ENCODE measurements around the gene PRL. TPM values are rescaled to one million over a fixed set of nuclear protein-coding genes. Genes with fewer than 3 reads are reported as not detected.

The PRL gene
- total RNA-seq, 2 donors from 2014 or later, result not detected

DNA sequence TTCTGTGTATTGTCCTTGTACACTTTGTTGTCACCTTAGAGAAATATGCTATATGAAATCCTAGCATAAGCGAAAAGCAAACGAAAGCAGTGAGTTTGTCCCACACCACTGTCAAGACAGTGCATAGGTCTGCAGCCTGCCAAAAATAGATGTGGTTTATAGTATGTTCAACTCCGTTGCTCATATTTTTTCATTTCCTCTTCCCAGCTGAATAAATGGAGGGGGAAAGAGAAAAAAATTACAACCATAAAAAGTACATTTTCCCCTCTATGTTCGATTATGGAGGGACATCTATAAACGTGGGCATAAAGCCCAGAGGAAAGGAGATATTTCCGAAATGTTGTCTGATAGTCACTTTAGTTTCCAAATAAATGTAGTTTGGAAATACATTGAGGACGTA, 25.8 kb downstream of the PRL start:
- Histone ChIP-seq H3K27ac (no peak overlapping the region), H3K9me3 (no peaks in the 10 kb centered on the region), H3K36me3 (replicated peaks in 1 of 2; ENCODE audit: insufficient read depth in 1 of 2, low read depth in 2 of 2) (no peaks in the 10 kb centered on the region), H3K4me3 (no peak overlapping the region), H3K4me1 (no peaks in the 10 kb centered on the region), H3K27me3 (no peaks in the 10 kb centered on the region)
- no peak for TF ChIP-seq POLR2A (IDR thresholded peaks at IDR 0.05)
- TF ChIP-seq, protein P1, sequence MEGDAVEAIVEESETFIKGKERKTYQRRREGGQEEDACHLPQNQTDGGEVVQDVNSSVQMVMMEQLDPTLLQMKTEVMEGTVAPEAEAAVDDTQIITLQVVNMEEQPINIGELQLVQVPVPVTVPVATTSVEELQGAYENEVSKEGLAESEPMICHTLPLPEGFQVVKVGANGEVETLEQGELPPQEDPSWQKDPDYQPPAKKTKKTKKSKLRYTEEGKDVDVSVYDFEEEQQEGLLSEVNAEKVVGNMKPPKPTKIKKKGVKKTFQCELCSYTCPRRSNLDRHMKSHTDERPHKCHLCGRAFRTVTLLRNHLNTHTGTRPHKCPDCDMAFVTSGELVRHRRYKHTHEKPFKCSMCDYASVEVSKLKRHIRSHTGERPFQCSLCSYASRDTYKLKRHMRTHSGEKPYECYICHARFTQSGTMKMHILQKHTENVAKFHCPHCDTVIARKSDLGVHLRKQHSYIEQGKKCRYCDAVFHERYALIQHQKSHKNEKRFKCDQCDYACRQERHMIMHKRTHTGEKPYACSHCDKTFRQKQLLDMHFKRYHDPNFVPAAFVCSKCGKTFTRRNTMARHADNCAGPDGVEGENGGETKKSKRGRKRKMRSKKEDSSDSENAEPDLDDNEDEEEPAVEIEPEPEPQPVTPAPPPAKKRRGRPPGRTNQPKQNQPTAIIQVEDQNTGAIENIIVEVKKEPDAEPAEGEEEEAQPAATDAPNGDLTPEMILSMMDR (IDR thresholded peaks at IDR 0.05), result no peak
- no peak for DNase-seq
- WGBS, 2 donors, result 45 to 51% methylated on average over 7 of the region's 7 CpGs
- ATAC-seq, result no peak
- intact Hi-C loops (cut with DNase I), result no loop called here

- DNase-seq (no peak), ATAC-seq (no peak)
- Histone ChIP-seq H3K9me3 (no peaks in the 10 kb centered on the region), H3K36me3 (replicated peaks in 1 of 2; ENCODE audit: insufficient read depth in 1 of 2, low read depth in 2 of 2) (no peaks in the 10 kb centered on the region), H3K4me3 (no peak overlapping the region), H3K27me3 (no peaks in the 10 kb centered on the region), H3K27ac (no peak overlapping the region), H3K4me1 (no peaks in the 10 kb centered on the region)
- intact Hi-C loops (cut with DNase I), result no loop called here
- WGBS, 2 donors, result 65 to 78% methylated on average over 2 of the region's 2 CpGs
- TF ChIP-seq POLR2A (IDR thresholded peaks at IDR 0.05), result no peak
- TF ChIP-seq, protein P1 (IDR thresholded peaks at IDR 0.05), result no peak
Measured at GRCh38 chr6:22263748-22264147, 33.1 kb downstream of the PRL start.

DNA sequence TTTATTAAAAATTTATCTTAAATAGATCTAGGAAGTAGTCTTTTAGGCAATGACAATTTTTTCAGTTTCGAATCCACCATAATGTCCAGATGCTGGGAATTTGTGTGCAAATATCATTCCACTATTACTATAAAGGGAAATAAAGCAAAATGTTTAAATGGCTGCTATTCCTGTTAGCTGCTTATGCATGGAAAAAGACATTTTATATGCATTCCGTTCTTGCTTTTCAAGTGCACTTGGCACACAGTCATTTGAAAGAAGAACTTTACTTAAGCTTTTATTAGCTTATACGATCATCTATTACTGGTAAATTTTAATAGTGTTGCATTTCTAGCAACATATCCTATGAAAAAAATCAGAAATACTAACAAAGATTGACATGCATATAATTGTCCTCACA, 42.0 kb downstream of the PRL start:
- ATAC-seq (no peak), DNase-seq (no peak)
- Histone ChIP-seq H3K36me3 (replicated peaks in 1 of 2; ENCODE audit: insufficient read depth in 1 of 2, low read depth in 2 of 2) (no peaks in the 10 kb centered on the region), H3K4me1 (no peaks in the 10 kb centered on the region), H3K27me3 (no peaks in the 10 kb centered on the region), H3K27ac (no peak overlapping the region), H3K4me3 (no peak overlapping the region), H3K9me3 (no peaks in the 10 kb centered on the region)
- intact Hi-C loops (cut with DNase I), result no loop called here
- 68 to 71% methylated on average over 3 of the region's 3 CpGs for WGBS, 2 donors
- TF ChIP-seq, protein P1 (IDR thresholded peaks at IDR 0.05), result no peak
- no peak for TF ChIP-seq POLR2A (IDR thresholded peaks at IDR 0.05)

- no peaks in the 10 kb centered on the region for H3K27me3 ChIP-seq
Measured at GRCh38 chr6:22253955-22254655, 42.7 kb downstream of the PRL start.

More at GRCh38 chr6:22253955-22254655, 42.7 kb downstream of the PRL start:
- H3K4me1 ChIP-seq, result no peaks in the 10 kb centered on the region
- no peak for ATAC-seq
- TF ChIP-seq, protein P1 (IDR thresholded peaks at IDR 0.05), result no peak
- no peak for TF ChIP-seq POLR2A (IDR thresholded peaks at IDR 0.05)
- intact Hi-C loops (cut with DNase I), result no loop called here
- H3K36me3 ChIP-seq (replicated peaks in 1 of 2; ENCODE audit: insufficient read depth in 1 of 2, low read depth in 2 of 2), result no peaks in the 10 kb centered on the region
- no peak overlapping the region for H3K27ac ChIP-seq
- no peak overlapping the region for H3K4me3 ChIP-seq
- DNase-seq, result no peak
- no peaks in the 10 kb centered on the region for H3K9me3 ChIP-seq
- 40 to 42% methylated on average over 1 of the region's 1 CpG for WGBS, 2 donors

Data from body of pancreas (tissue), 4 donors.